AML-193 (cell line): ENCODE results near the gene COL23A1.
"Not testable (repeated sequence)": the region's sequence is repeated elsewhere in the genome, so short reads cannot be mapped to it uniquely, and the experiment has no call there.

Source experiments
- DNase-seq, 2 experiments: peaks; one replicate each; lab custom pipeline; 2025; lab: John Stamatoyannopoulos, UW

Gene COL23A1

GRCh38 chr5:178378527-178379484 lies 211.4 kb downstream of the COL23A1 start:
- no peak for DNase-seq

- no peak for DNase-seq
These were observed 212.5 kb downstream of the COL23A1 start for GRCh38 chr5:178377583-178378270.

GRCh38 chr5:178376921-178377582 lies 213.1 kb downstream of the COL23A1 start:
- no peak for DNase-seq

- no peak for DNase-seq
These were observed 214.8 kb downstream of the COL23A1 start for GRCh38 chr5:178375348-178375747.

GRCh38 chr5:178373711-178374110 lies 216.5 kb downstream of the COL23A1 start:
- no peak for DNase-seq

- DNase-seq: no peak
These were observed 218.0 kb downstream of the COL23A1 start for GRCh38 chr5:178372142-178372571.

- no peak for DNase-seq
These were observed 218.7 kb downstream of the COL23A1 start for GRCh38 chr5:178371362-178372111.

GRCh38 chr5:178370102-178370501 lies 220.1 kb downstream of the COL23A1 start:
- no peak for DNase-seq

- DNase-seq: not testable (repeated sequence)
These were observed 220.7 kb downstream of the COL23A1 start for GRCh38 chr5:178369469-178369868.

GRCh38 chr5:178368716-178369300 lies 221.4 kb downstream of the COL23A1 start:
- no peak for DNase-seq

GRCh38 chr5:178368274-178368673 lies 221.9 kb downstream of the COL23A1 start:
- no peak for DNase-seq

GRCh38 chr5:178367736-178368120 lies 222.5 kb downstream of the COL23A1 start:
- no peak for DNase-seq

- no peak for DNase-seq
These were observed 223.0 kb downstream of the COL23A1 start for GRCh38 chr5:178366998-178367735.

- DNase-seq: no peak
These were observed 224.4 kb downstream of the COL23A1 start for GRCh38 chr5:178365501-178366440.

- no peak for DNase-seq
These were observed 225.9 kb downstream of the COL23A1 start for GRCh38 chr5:178364326-178364675.

- DNase-seq: no peak
These were observed 226.5 kb downstream of the COL23A1 start for GRCh38 chr5:178363501-178364325.

- DNase-seq: no peak
These were observed 228.3 kb downstream of the COL23A1 start for GRCh38 chr5:178361657-178362445.

- DNase-seq: no peak
These were observed 229.3 kb downstream of the COL23A1 start for GRCh38 chr5:178360926-178361235.
